ENCODE data around the gene WHRN. TPM values are rescaled to one million over a fixed set of nuclear protein-coding genes. Genes with fewer than 3 reads are reported as not detected.

Gene WHRN
- total RNA-seq, 1 donor from 2014 or later: 3.2 TPM

DNA sequence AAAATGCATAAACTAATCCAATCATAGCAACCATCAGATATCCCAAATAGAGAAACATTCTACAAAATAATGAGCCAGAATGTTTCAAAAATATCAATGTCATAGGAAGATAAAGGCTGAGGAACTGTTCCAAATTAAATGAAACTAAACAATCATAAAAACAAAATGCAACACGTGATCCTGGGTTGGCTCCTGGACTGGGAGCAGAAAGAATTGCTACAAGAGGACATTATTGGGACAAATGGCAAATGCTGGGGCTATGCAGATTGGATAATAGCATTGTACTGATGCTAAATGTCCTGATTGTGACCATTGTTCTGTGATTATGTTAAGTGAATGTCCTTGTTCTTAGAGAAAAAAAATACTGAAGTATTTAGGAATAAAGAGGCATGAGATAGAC lies 63.3 kb downstream of the WHRN start:
- Mint-ChIP-seq H3K4me1 (ENCODE audit: low read depth, unreplicated experiment) (no peaks in the 10 kb centered on the region), H3K27ac (ENCODE audit: unreplicated experiment) (no peak overlapping the region), H3K36me3 (ENCODE audit: unreplicated experiment) (no peaks in the 10 kb centered on the region), H3K4me3 (ENCODE audit: unreplicated experiment) (no peak overlapping the region), H3K27me3 (ENCODE audit: unreplicated experiment) (no peaks in the 10 kb centered on the region), H3K9me3 (ENCODE audit: unreplicated experiment) (no peaks in the 10 kb centered on the region)
- TF ChIP-seq, protein P1, sequence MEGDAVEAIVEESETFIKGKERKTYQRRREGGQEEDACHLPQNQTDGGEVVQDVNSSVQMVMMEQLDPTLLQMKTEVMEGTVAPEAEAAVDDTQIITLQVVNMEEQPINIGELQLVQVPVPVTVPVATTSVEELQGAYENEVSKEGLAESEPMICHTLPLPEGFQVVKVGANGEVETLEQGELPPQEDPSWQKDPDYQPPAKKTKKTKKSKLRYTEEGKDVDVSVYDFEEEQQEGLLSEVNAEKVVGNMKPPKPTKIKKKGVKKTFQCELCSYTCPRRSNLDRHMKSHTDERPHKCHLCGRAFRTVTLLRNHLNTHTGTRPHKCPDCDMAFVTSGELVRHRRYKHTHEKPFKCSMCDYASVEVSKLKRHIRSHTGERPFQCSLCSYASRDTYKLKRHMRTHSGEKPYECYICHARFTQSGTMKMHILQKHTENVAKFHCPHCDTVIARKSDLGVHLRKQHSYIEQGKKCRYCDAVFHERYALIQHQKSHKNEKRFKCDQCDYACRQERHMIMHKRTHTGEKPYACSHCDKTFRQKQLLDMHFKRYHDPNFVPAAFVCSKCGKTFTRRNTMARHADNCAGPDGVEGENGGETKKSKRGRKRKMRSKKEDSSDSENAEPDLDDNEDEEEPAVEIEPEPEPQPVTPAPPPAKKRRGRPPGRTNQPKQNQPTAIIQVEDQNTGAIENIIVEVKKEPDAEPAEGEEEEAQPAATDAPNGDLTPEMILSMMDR (IDR thresholded peaks at IDR 0.05; ENCODE audit: partially characterized antibody, unreplicated experiment): no peak
- no peak for DNase-seq

- no peaks in the 10 kb centered on the region for H3K36me3 Mint-ChIP-seq (ENCODE audit: unreplicated experiment)
- no peaks in the 10 kb centered on the region for H3K9me3 Mint-ChIP-seq (ENCODE audit: unreplicated experiment)
- H3K27ac Mint-ChIP-seq (ENCODE audit: unreplicated experiment): no peak overlapping the region
- no peak overlapping the region for H3K4me3 Mint-ChIP-seq (ENCODE audit: unreplicated experiment)
- no peak for DNase-seq
- no peaks in the 10 kb centered on the region for H3K27me3 Mint-ChIP-seq (ENCODE audit: unreplicated experiment)
- TF ChIP-seq, protein P1 (IDR thresholded peaks at IDR 0.05; ENCODE audit: partially characterized antibody, unreplicated experiment): no peak
- H3K4me1 Mint-ChIP-seq (ENCODE audit: low read depth, unreplicated experiment): no peaks in the 10 kb centered on the region
These were observed 67.8 kb downstream of the WHRN start for GRCh38 chr9:114437401-114437893.

- Mint-ChIP-seq H3K4me1 (ENCODE audit: low read depth, unreplicated experiment) (no peaks in the 10 kb centered on the region), H3K27ac (ENCODE audit: unreplicated experiment) (no peak overlapping the region), H3K27me3 (ENCODE audit: unreplicated experiment) (no peaks in the 10 kb centered on the region), H3K9me3 (ENCODE audit: unreplicated experiment) (no peaks in the 10 kb centered on the region), H3K36me3 (ENCODE audit: unreplicated experiment) (no peaks in the 10 kb centered on the region), H3K4me3 (ENCODE audit: unreplicated experiment) (no peak overlapping the region)
- TF ChIP-seq, protein P1 (IDR thresholded peaks at IDR 0.05; ENCODE audit: partially characterized antibody, unreplicated experiment): no peak
- DNase-seq: no peak
These were observed 70.4 kb downstream of the WHRN start for GRCh38 chr9:114434878-114435311.

GRCh38 chr9:114433720-114434255 lies 71.5 kb downstream of the WHRN start:
- no peaks in the 10 kb centered on the region for H3K27me3 Mint-ChIP-seq (ENCODE audit: unreplicated experiment)
- TF ChIP-seq, protein P1 (IDR thresholded peaks at IDR 0.05; ENCODE audit: partially characterized antibody, unreplicated experiment): no peak
- H3K27ac Mint-ChIP-seq (ENCODE audit: unreplicated experiment): no peak overlapping the region
- no peaks in the 10 kb centered on the region for H3K36me3 Mint-ChIP-seq (ENCODE audit: unreplicated experiment)
- H3K4me1 Mint-ChIP-seq (ENCODE audit: low read depth, unreplicated experiment): no peaks in the 10 kb centered on the region
- no peak overlapping the region for H3K4me3 Mint-ChIP-seq (ENCODE audit: unreplicated experiment)
- no peak for DNase-seq
- H3K9me3 Mint-ChIP-seq (ENCODE audit: unreplicated experiment): no peaks in the 10 kb centered on the region

GRCh38 chr9:114433086-114433485 lies 72.2 kb downstream of the WHRN start:
- no peaks in the 10 kb centered on the region for H3K36me3 Mint-ChIP-seq (ENCODE audit: unreplicated experiment)
- no peaks in the 10 kb centered on the region for H3K9me3 Mint-ChIP-seq (ENCODE audit: unreplicated experiment)
- no peak overlapping the region for H3K27ac Mint-ChIP-seq (ENCODE audit: unreplicated experiment)
- no peak for DNase-seq
- TF ChIP-seq, protein P1 (IDR thresholded peaks at IDR 0.05; ENCODE audit: partially characterized antibody, unreplicated experiment): no peak
- H3K4me3 Mint-ChIP-seq (ENCODE audit: unreplicated experiment): no peak overlapping the region
- no peaks in the 10 kb centered on the region for H3K4me1 Mint-ChIP-seq (ENCODE audit: low read depth, unreplicated experiment)
- no peaks in the 10 kb centered on the region for H3K27me3 Mint-ChIP-seq (ENCODE audit: unreplicated experiment)
